Gastrocnemius medialis (tissue), 4 donors: Measurements from ENCODE around the gene ASAP2.

Experiments
- CTCF ChIP-seq, 5 experiments: fragments of 450-650 bp in 3 of 5; fragments of 200-600 bp in 2 of 5; sonication (generic) in 2 of 5; IDR thresholded peaks in 4 of 5; conservative IDR thresholded peaks in 1 of 5; 1 replicate in 4 of 5; 2 replicates in 1 of 5; pipeline ENCODE4 v1.5.1; 2016 to 2019; ENCODE audit warnings: antibody characterized with exemption in 5 of 5, mild to moderate bottlenecking in 3 of 5, moderate library complexity in 3 of 5
- POLR2A ChIP-seq, 2 donors: fragments of 450-650 bp; IDR thresholded peaks; one replicate each; pipeline ENCODE4 v1.6.1; 2017; ENCODE audit warnings: antibody characterized with exemption in 2 of 2, mild to moderate bottlenecking in 2 of 2, moderate library complexity in 2 of 2

- TF ChIP-seq POLR2A (IDR thresholded peaks at IDR 0.05) = no peak
- no peak for TF ChIP-seq CTCF (IDR thresholded peaks at IDR 0.05 in 4 of 5, conservative IDR thresholded peaks at IDR 0.05 in 1 of 5)
Observed at GRCh38 chr2:9307535-9307934, 100.9 kb downstream of the ASAP2 start.
